Activated gamma-delta T cell (primary cell): Measurements from ENCODE around the gene LAMC1.

Experiments used
- DNase-seq: peaks from one replicate; lab custom pipeline; 2025; lab: John Stamatoyannopoulos, UW

LAMC1 gene

GRCh38 chr1:183105449-183105848 is 82.2 kb downstream of the LAMC1 start:
- DNase-seq: no peak

- DNase-seq: no peak
Observed at GRCh38 chr1:183106166-183106565, 82.9 kb downstream of the LAMC1 start.

- no peak for DNase-seq
Observed at GRCh38 chr1:183106746-183107145, 83.5 kb downstream of the LAMC1 start.

- no peak for DNase-seq
Observed at GRCh38 chr1:183110326-183110880, 87.2 kb downstream of the LAMC1 start.

- DNase-seq: no peak
Observed at GRCh38 chr1:183114441-183114840, 91.2 kb downstream of the LAMC1 start.

- no peak for DNase-seq
Observed at GRCh38 chr1:183116416-183116815, 93.2 kb downstream of the LAMC1 start.

GRCh38 chr1:183121609-183122008 is 98.4 kb downstream of the LAMC1 start:
- DNase-seq: no peak

GRCh38 chr1:183124259-183124658 is 101.0 kb downstream of the LAMC1 start:
- DNase-seq: no peak

- no peak for DNase-seq
Observed at GRCh38 chr1:183125279-183125999, 102.2 kb downstream of the LAMC1 start.

GRCh38 chr1:183126000-183126366 is 102.8 kb downstream of the LAMC1 start:
- no peak for DNase-seq

GRCh38 chr1:183126528-183126927 is 103.3 kb downstream of the LAMC1 start:
- no peak for DNase-seq

- DNase-seq: no peak
Observed at GRCh38 chr1:183129921-183130690, 106.9 kb downstream of the LAMC1 start.

GRCh38 chr1:183131166-183131565 is 107.9 kb downstream of the LAMC1 start:
- DNase-seq: no peak

- no peak for DNase-seq
Observed at GRCh38 chr1:183135336-183135735, 112.1 kb downstream of the LAMC1 start.

- no peak for DNase-seq
Observed at GRCh38 chr1:183137782-183138181, 114.6 kb downstream of the LAMC1 start.

GRCh38 chr1:183138301-183138700 is 115.1 kb downstream of the LAMC1 start:
- DNase-seq: no peak

GRCh38 chr1:183139281-183139942 is 116.2 kb downstream of the LAMC1 start:
- no peak for DNase-seq

- no peak for DNase-seq
Observed at GRCh38 chr1:183140633-183141032, 117.4 kb downstream of the LAMC1 start.

- DNase-seq: no peak
Observed at GRCh38 chr1:183142171-183142570, 119.0 kb downstream of the LAMC1 start.

GRCh38 chr1:183143576-183144315 is 120.5 kb downstream of the LAMC1 start:
- DNase-seq: no peak

GRCh38 chr1:183144752-183145151 is 121.5 kb downstream of the LAMC1 start:
- no peak for DNase-seq

- DNase-seq: no peak
Observed at GRCh38 chr1:183147735-183148134, 124.5 kb downstream of the LAMC1 start.
